Heart right ventricle (tissue), 16 donors: ENCODE data around the gene SOS2. TPM values are rescaled to one million over a fixed set of nuclear protein-coding genes. Genes with fewer than 3 reads are reported as not detected.

ENCODE experiments used
- ATAC-seq, 8 donors: fragments of 200-7000 bp; cut with Tn5 transposase; one replicate each; pipeline ENCODE4 v1.9.1; 2020; ENCODE audit warnings: mild to moderate bottlenecking in 8 of 8, moderate library complexity in 8 of 8, moderate number of reproducible peaks in 1 of 8
- DNase-seq, 2 donors: peaks; one replicate each; pipeline ENCODE4 v3.0.0-alpha.2; 2020
- H3K27ac ChIP-seq, 10 donors: fragments of 200-600 bp; sonication (generic) in 2 of 10; one replicate each; pipeline versions ENCODE4 v1.5.0 to v1.8.0; 2020 to 2022; ENCODE audit warnings: mild to moderate bottlenecking in 3 of 10
- H3K27me3 ChIP-seq, 7 donors: fragments of 200-600 bp; one replicate each; pipeline ENCODE4 v1.8.0; 2021 to 2022; ENCODE audit warnings: mild to moderate bottlenecking in 2 of 7
- H3K36me3 ChIP-seq, 9 donors: fragments of 200-600 bp; sonication (generic) in 1 of 9; one replicate each; pipeline versions ENCODE4 v1.5.0 to v1.8.0; 2020 to 2022; ENCODE audit warnings: mild to moderate bottlenecking in 2 of 9
- H3K4me1 ChIP-seq, 9 donors: fragments of 200-600 bp; sonication (generic) in 1 of 9; one replicate each; pipeline versions ENCODE4 v1.5.0 to v1.8.0; 2020 to 2022; ENCODE audit warnings: mild to moderate bottlenecking in 4 of 9
- H3K4me3 ChIP-seq, 10 donors: fragments of 200-600 bp; sonication (generic) in 2 of 10; one replicate each; pipeline versions ENCODE4 v1.5.0 to v1.8.0; 2020 to 2022; ENCODE audit warnings: mild to moderate bottlenecking in 7 of 10, moderate library complexity in 2 of 10
- H3K9me3 ChIP-seq, 11 donors: fragments of 200-600 bp in 10 of 11; sonication (generic) in 2 of 11; one replicate each; pipeline versions ENCODE4 v1.5.0 to v1.8.0; 2013 to 2022; ENCODE audit warnings: mild to moderate bottlenecking in 2 of 11, control low read depth in 1 of 11, moderate library complexity in 1 of 11
- CTCF ChIP-seq, 9 donors: fragments of 200-600 bp; sonication (generic) in 2 of 9; IDR thresholded peaks; one replicate each; pipeline versions ENCODE4 v1.5.0 to v1.8.0; 2021 to 2022; ENCODE audit warnings: antibody characterized with exemption in 9 of 9, mild to moderate bottlenecking in 5 of 9, moderate library complexity in 1 of 9
- WGBS, 2 donors: extraction: QIAGEN DNeasy Blood & Tissue Kit; methylation state at CpG; one replicate each; pipeline ENCODE4 v1.1.7; 2013; ENCODE audit warnings: inconsistent platforms in 1 of 2; 5-methylcytosine and 5-hydroxymethylcytosine counted together
- intact Hi-C, 10 donors: fragments of 100-400 bp; cut with DNase I; formaldehyde crosslinking; loops; one replicate each; pipeline versions ENCODE4 v1.11.1 to v1.14.2; 2022
- polyA plus RNA-seq, 2 donors: library from polyadenylated mRNA; stranded (reverse); fragments of 200-250 nt; gene quantifications; one replicate each; pipeline ENCODE4 v1.2.3, GENCODE V29; 2013
- total RNA-seq, 10 donors: library from RNA; stranded (reverse); fragmentation: NEBNext Ultra II Directional in 3 of 10; extraction: Animal tissue kit (Norgen Biotek cat#: 25700) in 3 of 10; gene quantifications; one replicate each; pipeline versions ENCODE4 v1.2.1 to v1.2.4, GENCODE V29; 2021 to 2023
- donor health status: Arrhythmogenic right ventricular cardiomyopathy.
- donor health status: ischemic (EF 13 %, LVEDD 7.1; RV severe dilation, severe dysfunction).
- donor health status: healthy with polysubstance abuse.
- donor health status: DM: no; HTN: yes; CAD: no.
- donor health status: DM: no; HTN: no; CAD: no.
- donor health status: ischemic (EF 25% LVEDD 6.9; RV normal size, moderate dysfunction).
- donor health status: ischemic (EF 25% LVEDD 5.7; RV mildly dilated, moderate dysfunction).
- donor health status: healthy.
- donor health status: DM: yes; HTN: yes; CAD: no.
- donor health status: Ischemic cardiomyopathy.
- donor health status: ischemic (EF 35%, LVEDD 5.7; RV mildly dilated, moderate dysfunction).
- donor health status: nonischemic (EF 11% LVEDD 7.7; RV severe dilation, severe dysfunction).
- donor health status: DM: yes; HTN: yes; CAD: no.
- donor health status: PGD.
- donor health status: ischemic (EF 29% LVEDD 5.4; RV normal size, mild dysfunction).
- donor health status: nonischemic (EF 23%, LVEDD 6.1; RV moderate dilation, normal function).

The SOS2 gene
- total and polyA plus RNA-seq, 12 donors, result 10.1 to 40.0 (median 32.3) TPM

GRCh38 chr14:50070840-50071548 lies 160.4 kb downstream of the SOS2 start:
- no peak for ATAC-seq
- Histone ChIP-seq H3K9me3 (no peaks in the 10 kb centered on the region), H3K27me3 (no peaks in the 10 kb centered on the region), H3K4me1 (peaks cover 0 to 5% (median 0%) of the 10 kb centered on the region in 9 donors), H3K36me3 (no peaks in the 10 kb centered on the region), H3K4me3 (no peak overlapping the region), H3K27ac (no peak overlapping the region)
- no peak for TF ChIP-seq CTCF (IDR thresholded peaks at IDR 0.05)
- WGBS, 2 donors, result 87 to 89% methylated on average over 13 of the region's 13 CpGs
- DNase-seq, result no peak
- intact Hi-C loops, result no loop called here

- no peak for ATAC-seq
- no peaks in the 10 kb centered on the region for H3K9me3 ChIP-seq
- no peak for DNase-seq
- no peak for TF ChIP-seq CTCF (IDR thresholded peaks at IDR 0.05)
- no peak overlapping the region for H3K4me3 ChIP-seq
- intact Hi-C loops, result no loop called here
- peaks cover 0 to 12% (median 0%) of the 10 kb centered on the region in 9 donors for H3K4me1 ChIP-seq
- no peaks in the 10 kb centered on the region for H3K36me3 ChIP-seq
- H3K27ac ChIP-seq, result no peak overlapping the region
- no peaks in the 10 kb centered on the region for H3K27me3 ChIP-seq
- 87 to 90% methylated on average over 3 of the region's 3 CpGs for WGBS, 2 donors
Observed at GRCh38 chr14:50070230-50070629, 161.1 kb downstream of the SOS2 start.

DNA sequence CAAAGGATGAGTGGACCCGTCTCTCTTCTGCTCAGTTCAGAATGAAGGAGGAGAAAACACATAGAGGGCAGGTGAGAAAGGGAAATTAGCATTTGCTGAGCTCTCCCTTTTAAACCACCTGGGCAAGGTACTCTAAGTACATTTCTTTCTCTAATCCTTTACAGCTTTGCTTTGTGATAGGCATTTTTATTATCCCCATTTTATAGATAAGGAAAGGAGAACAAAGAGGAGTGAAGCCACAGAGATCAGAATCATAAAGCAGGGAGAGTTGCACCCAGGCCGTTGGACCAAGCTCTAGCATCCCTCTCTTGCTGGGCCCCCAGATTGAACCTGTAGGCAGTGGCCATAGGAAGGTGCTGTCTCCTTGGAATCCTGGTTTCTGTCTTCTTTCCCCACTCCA lies 162.1 kb downstream of the SOS2 start:
- Histone ChIP-seq H3K36me3 (no peaks in the 10 kb centered on the region), H3K9me3 (no peaks in the 10 kb centered on the region), H3K27me3 (no peaks in the 10 kb centered on the region), H3K4me3 (no peak overlapping the region), H3K27ac (no peak overlapping the region), H3K4me1 (peaks cover 0 to 21% (median 0%) of the 10 kb centered on the region in 9 donors)
- intact Hi-C loops, result no loop called here
- TF ChIP-seq CTCF (IDR thresholded peaks at IDR 0.05), result no peak
- no peak for DNase-seq
- no peak for ATAC-seq
- 72 to 87% methylated on average over 2 of the region's 2 CpGs for WGBS, 2 donors

- H3K36me3 ChIP-seq, result no peaks in the 10 kb centered on the region
- H3K4me3 ChIP-seq, result no peak overlapping the region
- no peaks in the 10 kb centered on the region for H3K27me3 ChIP-seq
- ATAC-seq (no peak), DNase-seq (no peak)
- no peak overlapping the region for H3K27ac ChIP-seq
- peaks cover 0 to 24% (median 0%) of the 10 kb centered on the region in 9 donors for H3K4me1 ChIP-seq
- intact Hi-C loops, result no loop called here
- WGBS, 2 donors, result 95 to 97% methylated on average over 7 of the region's 7 CpGs
- H3K9me3 ChIP-seq, result no peaks in the 10 kb centered on the region
- no peak for TF ChIP-seq CTCF (IDR thresholded peaks at IDR 0.05)
Observed at GRCh38 chr14:50068496-50068895, 162.9 kb downstream of the SOS2 start.
